ENCODE measurements around the gene IFT25.

DNA sequence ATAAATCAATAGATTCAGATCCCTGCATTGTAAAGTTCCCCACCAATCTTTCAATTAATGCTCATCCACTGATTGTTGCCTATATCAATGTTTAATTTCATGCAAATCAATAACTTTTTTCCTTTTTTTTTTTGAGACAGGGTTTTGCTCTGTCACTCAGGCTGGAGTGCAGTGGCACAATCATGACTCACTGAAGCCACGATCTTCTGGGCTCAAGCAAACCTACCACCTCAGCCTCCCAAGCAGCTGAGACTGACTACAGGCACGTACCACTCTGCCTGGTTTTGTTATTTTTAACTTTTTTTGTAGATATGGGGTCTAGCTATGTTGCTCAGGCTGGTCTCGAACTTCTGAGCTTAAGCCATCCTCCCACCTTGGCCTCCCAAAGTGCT is 25.8 kb downstream of the IFT25 start:
- TF ChIP-seq, protein P1, sequence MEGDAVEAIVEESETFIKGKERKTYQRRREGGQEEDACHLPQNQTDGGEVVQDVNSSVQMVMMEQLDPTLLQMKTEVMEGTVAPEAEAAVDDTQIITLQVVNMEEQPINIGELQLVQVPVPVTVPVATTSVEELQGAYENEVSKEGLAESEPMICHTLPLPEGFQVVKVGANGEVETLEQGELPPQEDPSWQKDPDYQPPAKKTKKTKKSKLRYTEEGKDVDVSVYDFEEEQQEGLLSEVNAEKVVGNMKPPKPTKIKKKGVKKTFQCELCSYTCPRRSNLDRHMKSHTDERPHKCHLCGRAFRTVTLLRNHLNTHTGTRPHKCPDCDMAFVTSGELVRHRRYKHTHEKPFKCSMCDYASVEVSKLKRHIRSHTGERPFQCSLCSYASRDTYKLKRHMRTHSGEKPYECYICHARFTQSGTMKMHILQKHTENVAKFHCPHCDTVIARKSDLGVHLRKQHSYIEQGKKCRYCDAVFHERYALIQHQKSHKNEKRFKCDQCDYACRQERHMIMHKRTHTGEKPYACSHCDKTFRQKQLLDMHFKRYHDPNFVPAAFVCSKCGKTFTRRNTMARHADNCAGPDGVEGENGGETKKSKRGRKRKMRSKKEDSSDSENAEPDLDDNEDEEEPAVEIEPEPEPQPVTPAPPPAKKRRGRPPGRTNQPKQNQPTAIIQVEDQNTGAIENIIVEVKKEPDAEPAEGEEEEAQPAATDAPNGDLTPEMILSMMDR (IDR thresholded peaks at IDR 0.05 in 4 of 5, conservative IDR thresholded peaks at IDR 0.05 in 1 of 5): no peak
- no peak for TF ChIP-seq POLR2A (IDR thresholded peaks at IDR 0.05)
